Stimulated activated CD4-positive, alpha-beta T cell treated with anti-CD3 and anti-CD28 coated beads, Interleukin-4, amount 100 ng/mL, for 4 hours (primary cell): Measurements from ENCODE around the gene NUCKS1.

Experiments used
- DNase-seq, 2 experiments: peaks; one replicate each; pipeline ENCODE4 v3.0.0-alpha.2; 2020

NUCKS1 gene

GRCh38 chr1:205769641-205770365 is 19.8 kb upstream of the NUCKS1 start:
- no peak for DNase-seq

- DNase-seq: no peak
These were observed 17.3 kb upstream of the NUCKS1 start for GRCh38 chr1:205767248-205767647.

- no peak for DNase-seq
These were observed 16.6 kb upstream of the NUCKS1 start for GRCh38 chr1:205766570-205766969.

GRCh38 chr1:205766038-205766437 is 16.1 kb upstream of the NUCKS1 start:
- no peak for DNase-seq

GRCh38 chr1:205764578-205764977 is 14.6 kb upstream of the NUCKS1 start:
- no peak for DNase-seq

GRCh38 chr1:205763980-205764379 is 14.0 kb upstream of the NUCKS1 start:
- DNase-seq: no peak

- DNase-seq: no peak
These were observed 10.6 kb upstream of the NUCKS1 start for GRCh38 chr1:205760606-205761005.

- DNase-seq: no peak
These were observed 6.6 kb upstream of the NUCKS1 start for GRCh38 chr1:205756552-205756951.

- no peak for DNase-seq
These were observed 4.9 kb upstream of the NUCKS1 start for GRCh38 chr1:205754857-205755256.

GRCh38 chr1:205751036-205751651 is 1.2 kb upstream of the NUCKS1 start:
- DNase-seq: no peak

- DNase-seq: peak; percentile 94 to 97
These were observed 496 bp downstream of the NUCKS1 start for GRCh38 chr1:205749234-205750137.

GRCh38 chr1:205748403-205749233 is 1.4 kb downstream of the NUCKS1 start:
- peak in 1 of 2 experiments; percentile 12 for DNase-seq

GRCh38 chr1:205746757-205747412 is 3.1 kb downstream of the NUCKS1 start:
- no peak for DNase-seq

- DNase-seq: no peak
These were observed 5.6 kb downstream of the NUCKS1 start for GRCh38 chr1:205744403-205744802.

- no peak for DNase-seq
These were observed 6.0 kb downstream of the NUCKS1 start for GRCh38 chr1:205743977-205744376.

GRCh38 chr1:205741681-205742080 is 8.3 kb downstream of the NUCKS1 start:
- no peak for DNase-seq

- no peak for DNase-seq
These were observed 10.4 kb downstream of the NUCKS1 start for GRCh38 chr1:205739348-205740160.

- DNase-seq: no peak
These were observed 14.8 kb downstream of the NUCKS1 start for GRCh38 chr1:205735218-205735617.

GRCh38 chr1:205733438-205734175 is 16.4 kb downstream of the NUCKS1 start:
- DNase-seq: no peak

GRCh38 chr1:205729945-205730610 is 19.9 kb downstream of the NUCKS1 start:
- no peak for DNase-seq
